NOMO-1 treated with dmso at 0.1 percent for 144 hours (cell line): ENCODE data around the gene MBLAC1.
"Not testable (repeated sequence)": the region's sequence is repeated elsewhere in the genome, so short reads cannot be mapped to it uniquely, and the experiment has no call there.

Experiments used
- DNase-seq: peaks from one replicate; lab custom pipeline; 2025; ENCODE audit not compliant: unreplicated experiment; lab: John Stamatoyannopoulos, UW

Gene MBLAC1

DNA sequence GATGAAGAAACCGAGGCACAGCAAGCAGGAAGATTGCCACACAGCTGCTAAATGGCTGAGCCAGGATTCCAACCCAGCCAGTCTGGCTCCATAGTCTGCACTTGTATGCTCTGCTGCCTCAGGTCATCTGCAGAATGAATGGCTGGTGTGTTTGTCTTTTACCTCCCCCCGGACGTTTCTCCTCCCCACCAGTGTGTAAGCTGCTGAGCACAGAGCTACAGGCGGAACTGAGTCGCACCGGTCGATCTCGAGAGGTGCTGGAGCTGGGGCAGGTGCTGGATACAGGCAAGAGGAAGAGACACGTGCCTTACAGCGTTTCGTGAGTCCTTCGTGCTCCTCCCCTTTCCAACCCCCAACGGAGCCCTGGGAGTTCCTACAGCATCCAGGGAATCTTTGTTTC, 4.7 kb upstream of the MBLAC1 start:
- DNase-seq: no peak

DNA sequence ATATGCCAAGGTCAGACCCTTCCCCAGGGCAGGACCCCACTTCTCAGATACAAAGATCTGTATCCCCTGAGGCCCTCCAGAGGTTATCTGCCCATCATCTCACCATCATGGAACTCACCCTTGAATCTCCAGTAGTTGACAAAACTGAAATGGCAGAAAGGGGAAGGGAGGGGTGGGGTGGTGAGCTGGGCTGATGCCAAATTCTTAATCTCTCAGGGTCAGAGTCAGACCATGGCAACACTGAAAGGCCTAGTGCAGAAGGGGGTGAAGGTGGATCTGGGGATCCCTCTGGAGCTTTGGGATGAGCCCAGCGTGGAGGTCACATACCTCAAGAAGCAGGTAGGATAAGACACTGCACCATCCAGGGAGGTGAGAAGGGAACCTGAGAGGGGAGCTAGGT, 4.2 kb upstream of the MBLAC1 start:
- DNase-seq: no peak

DNA sequence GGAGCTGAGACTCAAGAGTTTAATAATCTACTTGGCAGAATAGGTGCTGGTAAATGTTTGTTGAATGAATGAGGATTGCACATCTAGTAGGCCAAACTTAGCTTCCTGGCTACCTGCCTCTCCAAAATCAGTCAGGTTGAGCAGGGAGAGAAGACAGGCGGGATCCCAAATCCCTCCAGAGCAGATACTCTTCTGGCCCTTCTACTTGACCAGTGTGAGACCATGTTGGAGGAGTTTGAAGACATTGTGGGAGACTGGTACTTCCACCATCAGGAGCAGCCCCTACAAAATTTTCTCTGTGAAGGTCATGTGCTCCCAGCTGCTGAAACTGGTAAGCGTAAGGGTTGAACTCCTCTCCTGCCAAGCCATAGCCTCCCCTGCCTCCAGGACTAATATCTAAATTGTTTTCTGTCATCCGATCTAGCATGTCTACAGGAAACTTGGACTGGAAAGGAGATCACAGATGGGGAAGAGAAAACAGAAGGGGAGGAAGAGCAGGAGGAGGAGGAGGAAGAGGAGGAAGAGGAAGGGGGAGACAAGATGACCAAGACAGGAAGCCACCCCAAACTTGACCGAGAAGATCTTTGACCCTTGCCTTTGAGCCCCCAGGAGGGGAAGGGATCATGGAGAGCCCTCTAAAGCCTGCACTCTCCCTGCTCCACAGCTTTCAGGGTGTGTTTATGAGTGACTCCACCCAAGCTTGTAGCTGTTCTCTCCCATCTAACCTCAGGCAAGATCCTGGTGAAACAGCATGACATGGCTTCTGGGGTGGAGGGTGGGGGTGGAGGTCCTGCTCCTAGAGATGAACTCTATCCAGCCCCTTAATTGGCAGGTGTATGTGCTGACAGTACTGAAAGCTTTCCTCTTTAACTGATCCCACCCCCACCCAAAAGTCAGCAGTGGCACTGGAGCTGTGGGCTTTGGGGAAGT, 2.2 kb upstream of the MBLAC1 start:
- no peak for DNase-seq

DNA sequence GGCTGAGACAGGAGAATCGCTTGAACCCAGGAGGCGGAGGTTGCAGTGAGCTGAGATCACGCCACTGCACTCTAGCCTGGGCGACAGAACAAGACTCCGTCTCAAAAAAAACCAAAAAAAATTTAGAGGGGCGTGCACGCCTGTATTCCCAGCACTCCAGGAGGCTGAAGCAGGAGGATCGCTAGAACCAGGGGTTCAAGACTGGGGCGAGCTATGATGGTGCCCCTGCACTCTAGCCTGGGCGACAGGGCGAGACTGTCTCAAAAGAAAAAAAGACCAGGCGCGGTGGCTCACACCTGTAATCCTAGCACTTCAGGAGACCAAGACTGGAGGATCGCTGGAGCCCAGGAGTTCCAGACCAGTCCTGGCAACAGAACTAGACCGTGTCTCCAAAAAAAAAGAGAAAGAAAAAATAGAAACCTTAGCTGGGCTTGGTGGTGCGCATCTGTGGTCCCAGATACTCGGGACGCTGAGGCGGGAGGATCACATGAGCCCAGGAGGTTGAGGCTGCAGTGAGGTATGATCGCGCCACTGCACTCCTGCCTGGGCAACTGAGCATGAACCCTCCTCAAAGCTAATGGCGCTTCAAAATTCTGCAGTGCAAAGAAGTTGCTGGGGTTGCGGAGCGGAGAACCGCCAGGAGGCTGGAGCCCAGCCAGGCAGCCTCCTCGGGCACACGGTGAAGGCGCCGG, 382 bp upstream of the MBLAC1 start:
- DNase-seq: no peak

DNA sequence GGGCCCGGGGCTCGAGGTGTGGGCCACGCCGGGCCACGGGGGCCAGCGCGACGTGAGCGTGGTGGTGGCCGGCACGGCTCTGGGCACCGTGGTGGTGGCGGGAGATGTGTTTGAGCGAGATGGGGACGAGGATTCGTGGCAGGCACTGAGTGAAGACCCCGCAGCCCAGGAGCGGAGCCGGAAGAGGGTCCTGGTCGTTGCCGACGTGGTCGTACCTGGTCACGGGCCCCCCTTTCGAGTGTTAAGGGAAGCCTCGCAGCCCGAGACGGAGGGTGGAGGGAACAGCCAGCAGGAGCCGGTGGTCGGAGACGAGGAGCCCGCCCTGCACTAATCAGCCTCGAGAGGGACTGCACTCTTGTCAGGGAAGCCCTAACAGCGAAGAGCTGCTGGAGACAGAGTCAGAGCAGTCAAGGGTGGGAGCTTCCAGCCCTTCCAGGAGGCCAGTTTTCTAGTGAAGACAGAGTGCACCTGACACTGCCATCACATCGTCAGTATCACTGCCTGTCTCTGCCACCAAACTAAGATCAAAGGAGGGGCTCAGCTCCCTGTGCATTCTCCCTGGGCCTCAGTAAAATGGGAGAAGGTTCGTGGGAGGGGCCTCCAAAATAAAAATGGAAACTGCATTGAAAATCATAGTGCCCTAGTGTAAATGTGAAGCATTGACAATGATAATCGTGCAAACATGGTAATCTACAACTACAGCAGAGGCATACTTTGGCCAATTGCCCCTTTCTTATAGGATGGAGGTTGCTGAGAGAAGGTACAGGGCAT, 1.3 kb downstream of the MBLAC1 start:
- DNase-seq: peak; percentile 21

DNA sequence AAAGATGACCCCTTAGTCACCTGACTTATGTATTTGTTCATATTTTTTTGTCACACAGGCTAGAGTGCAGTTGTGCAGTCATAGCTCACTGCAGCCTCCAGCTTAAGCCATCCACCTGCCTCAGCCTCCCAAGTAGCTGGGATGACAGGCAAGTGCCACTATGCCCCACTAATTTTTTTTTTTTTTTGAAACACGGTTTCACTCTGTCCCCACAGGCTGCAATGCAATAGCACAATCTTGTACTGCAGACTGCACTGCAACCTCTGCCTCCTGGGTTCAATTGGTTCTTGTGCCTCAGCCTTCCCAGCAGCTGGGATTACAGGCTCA, 1.8 kb downstream of the MBLAC1 start:
- DNase-seq: no peak

DNA sequence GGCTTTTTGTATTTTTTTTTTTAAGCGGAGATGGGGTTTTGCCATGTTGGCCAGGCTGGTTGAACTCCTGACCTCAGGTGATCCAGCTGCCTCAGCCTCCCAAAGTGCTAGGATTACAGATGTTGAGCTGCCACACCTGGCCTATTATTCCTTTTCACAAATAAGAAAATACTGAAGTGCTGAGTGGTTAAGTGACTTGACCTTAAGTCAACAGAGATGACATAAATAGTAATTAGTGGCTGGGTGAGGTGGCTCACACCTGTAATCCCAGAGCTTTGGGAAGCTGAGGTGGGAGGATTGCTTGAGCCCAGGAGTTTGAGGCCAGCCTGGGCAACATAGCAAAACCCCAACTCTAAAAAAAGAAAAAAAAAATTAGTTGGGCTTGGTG, 3.4 kb downstream of the MBLAC1 start:
- not testable (repeated sequence) for DNase-seq

DNA sequence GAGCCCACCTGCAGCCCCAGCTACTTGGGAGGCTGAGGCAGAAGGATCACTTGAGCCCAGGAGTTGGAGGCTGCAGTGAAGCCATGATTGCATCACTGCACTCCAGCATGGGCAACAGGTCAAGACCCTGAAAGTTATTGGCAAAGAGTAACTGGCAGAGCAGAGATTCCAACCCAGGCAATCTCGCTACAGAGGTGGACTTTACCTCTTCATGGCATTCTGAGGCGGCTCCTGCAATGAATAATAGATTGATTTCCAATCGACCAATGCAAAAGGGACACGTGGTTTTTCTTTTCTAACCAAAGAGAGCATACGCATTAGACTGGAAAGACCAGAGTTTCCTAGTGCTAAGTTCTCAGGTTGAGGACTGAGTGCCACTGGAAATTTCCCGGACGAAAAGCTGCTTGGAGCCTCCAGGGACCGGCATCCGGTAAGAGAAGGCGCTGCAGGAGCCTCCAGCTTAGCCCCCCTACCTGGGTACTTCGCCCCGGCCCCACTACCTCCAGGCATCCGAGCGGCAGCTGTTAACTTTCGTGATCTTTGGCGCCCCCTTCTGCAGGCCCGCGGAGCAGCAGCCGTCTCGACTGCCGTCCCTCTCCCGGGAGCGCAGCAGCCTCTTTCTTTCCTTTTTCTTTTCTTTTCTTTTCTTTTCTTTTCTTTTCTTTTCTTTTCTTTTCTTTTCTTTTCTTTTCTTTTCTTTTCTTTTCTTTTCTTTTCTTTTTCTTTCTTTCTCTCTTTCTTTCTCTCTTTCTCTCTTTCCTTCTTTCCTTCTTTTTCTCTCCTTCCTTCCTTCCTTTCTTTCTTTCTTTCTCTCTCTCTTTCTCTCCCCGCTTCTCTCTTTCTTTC, 4.1 kb downstream of the MBLAC1 start:
- DNase-seq: peak; percentile 73

DNA sequence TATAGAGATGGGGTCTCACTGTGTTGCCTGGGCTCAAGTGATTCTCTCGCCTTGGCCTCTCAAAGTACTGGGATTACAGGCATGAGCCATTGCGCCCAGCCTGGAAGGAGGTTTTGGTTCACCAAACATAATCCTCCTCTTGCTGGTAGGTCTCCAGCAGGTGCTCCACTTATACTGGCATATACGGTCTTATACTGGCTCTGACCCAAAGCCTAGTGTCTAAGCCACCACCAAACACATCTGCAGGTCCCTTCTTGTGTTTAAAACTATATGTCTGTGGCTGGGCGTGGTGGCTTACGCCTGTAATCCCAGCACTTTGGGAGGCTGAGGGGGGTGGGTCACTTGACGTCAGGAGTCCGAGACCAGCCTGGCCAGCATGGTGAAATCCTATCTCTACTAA, 5.4 kb downstream of the MBLAC1 start:
- no peak for DNase-seq

DNA sequence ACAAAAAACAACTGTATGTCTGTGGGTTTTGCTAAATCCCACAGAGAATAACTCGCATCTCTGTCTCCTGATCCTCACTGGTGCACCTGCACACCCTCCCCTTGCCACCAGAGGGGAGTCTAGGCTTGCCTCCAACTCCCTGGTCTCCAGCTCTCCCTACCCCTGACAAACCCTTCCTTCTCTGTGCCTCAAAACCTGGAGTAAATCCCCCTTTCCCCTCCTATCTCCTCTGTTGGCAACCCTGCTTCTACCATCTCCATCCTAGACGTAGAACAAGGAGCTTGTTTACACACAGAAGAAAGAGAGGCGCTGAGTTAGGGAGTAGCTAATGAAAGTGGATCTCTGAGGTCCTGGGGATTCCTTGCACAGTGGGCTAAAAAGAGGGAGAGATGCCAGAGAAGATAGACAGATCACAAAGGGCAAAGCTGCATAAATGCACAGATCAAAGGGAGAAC, 6.0 kb downstream of the MBLAC1 start:
- peak; percentile 74 for DNase-seq

DNA sequence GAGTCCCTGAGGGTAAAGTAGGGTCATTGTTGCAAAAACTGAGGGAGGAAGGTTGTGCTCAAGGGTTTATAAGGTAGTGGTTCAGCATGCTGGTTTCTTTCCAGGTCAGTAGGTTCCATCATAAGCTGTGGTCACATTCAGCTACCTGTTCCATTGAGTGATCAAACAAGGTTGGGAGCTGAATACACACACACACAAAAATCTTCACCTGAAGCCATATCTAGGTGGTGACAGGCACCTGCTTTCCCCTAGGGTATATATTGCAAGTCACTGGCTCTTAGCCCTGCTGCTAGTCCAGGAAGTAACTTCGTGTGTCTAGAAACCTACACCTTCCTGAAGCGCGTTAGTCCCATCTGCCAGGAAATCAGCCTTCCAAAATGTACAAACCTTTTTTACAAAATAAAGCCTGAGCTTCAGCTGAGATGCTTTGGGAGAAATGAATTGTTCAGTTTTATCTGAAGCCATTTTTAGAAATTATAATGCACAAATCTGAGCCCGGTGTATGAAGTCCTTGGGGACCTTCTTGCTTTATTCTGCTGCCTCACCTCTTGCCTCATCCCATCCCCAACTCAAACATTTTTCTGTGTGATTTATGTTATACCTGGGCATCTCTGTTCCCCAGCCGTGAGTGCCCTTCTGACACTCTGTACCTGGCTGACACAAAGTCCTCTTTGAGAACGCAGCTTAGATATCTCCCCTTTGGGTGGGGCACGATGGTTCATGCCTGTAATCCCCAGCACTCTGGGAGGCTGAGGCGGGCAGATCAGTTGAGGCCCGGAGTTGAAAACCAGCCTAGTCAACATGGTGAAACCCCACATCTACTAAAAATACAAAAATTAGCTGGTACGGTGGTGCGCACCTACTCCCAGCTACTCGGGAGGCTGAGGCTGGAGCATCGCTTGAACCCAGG, 11.3 kb downstream of the MBLAC1 start:
- DNase-seq: no peak

DNA sequence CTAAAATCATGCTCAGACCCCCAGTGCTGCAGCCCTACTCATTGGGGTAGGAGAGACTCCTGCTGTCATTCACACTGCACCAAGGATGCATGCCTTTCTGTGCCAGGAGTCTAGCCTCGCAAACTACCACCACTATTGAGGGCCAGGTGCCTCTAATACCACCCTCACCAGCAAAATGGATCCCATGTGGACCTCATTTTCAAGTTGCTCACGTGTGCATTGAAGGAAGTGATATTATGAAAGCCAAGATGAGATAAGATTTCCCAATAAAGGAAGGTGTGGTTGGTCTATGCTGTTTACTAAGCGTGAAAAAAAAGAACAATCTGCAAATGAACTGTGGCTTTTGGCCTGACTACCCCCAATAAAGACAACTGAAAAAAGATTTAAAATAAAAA, 14.8 kb downstream of the MBLAC1 start:
- peak; percentile 75 for DNase-seq

DNA sequence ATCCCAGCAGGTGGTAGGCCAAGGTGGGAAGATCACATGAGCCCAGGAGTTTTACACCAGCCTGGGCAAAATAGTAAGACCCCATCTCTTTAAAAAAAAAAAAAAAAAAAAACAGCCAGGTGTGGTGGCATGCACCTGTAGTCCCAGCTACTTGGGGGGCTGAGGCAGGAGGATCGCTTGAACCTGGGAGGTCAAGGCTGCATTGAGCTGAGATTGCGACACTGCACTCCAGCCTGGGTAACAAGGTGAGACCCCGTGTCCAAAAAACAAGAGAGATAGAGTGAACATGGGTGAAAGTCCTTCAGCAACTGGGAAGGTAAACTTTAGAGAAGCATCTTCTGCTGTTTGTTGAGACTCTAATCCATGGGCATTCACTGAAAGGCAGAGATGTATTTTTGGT, 15.7 kb downstream of the MBLAC1 start:
- no peak for DNase-seq

DNA sequence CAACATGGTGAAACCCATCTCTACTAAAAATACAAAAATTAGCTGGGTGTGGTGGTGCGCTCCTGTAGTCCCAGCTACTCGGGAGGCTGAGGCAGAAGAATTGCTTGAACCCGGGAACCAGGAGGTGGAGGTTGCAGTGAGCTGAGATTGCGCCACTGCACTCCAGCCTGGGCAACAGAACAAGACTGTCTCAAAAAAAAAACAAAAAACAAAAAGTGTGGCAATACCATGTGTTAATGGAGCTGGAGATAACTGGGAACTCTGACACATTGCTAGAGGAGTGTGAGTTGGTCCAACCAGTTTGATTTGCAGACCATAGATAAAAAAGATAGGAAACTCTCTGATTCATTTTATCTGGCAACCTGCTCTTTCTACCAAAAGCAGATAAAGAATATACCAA, 19.6 kb downstream of the MBLAC1 start:
- DNase-seq: not testable (repeated sequence)

DNA sequence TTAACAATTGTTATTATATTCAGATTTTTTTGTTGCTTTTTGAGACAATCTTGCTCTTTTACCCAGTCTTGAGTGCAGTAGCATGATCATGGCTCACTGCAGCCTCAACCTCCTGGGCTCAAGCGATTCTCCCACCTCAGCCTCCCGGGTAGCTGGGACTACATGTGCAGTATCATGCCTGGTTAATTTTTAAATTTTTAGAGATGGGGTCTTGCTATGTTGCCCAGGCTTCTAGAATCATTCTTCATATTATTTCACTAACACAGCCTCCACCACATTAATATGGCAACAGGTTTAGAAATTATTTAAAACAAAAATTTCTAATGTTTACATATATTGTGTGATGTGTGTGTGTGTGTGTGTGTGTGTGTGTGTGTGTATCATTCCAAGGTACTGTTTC, 20.5 kb downstream of the MBLAC1 start:
- no peak for DNase-seq

DNA sequence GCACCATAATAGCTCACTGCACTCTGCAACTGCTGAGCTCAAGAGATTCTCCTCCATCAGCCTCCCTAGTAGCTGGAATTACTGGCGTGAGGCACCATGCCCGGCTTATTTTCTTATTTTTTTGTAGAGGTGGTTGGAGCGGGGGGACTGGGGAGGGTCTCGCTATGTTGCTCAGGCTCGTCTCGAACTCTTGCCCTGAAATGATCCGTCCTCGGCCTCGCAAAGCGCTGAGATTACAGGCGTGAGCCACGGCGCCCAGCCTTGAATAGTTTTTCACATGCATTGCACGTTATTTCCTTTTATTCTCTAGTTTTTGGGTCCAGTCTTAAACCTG, 21.4 kb downstream of the MBLAC1 start:
- no peak for DNase-seq

DNA sequence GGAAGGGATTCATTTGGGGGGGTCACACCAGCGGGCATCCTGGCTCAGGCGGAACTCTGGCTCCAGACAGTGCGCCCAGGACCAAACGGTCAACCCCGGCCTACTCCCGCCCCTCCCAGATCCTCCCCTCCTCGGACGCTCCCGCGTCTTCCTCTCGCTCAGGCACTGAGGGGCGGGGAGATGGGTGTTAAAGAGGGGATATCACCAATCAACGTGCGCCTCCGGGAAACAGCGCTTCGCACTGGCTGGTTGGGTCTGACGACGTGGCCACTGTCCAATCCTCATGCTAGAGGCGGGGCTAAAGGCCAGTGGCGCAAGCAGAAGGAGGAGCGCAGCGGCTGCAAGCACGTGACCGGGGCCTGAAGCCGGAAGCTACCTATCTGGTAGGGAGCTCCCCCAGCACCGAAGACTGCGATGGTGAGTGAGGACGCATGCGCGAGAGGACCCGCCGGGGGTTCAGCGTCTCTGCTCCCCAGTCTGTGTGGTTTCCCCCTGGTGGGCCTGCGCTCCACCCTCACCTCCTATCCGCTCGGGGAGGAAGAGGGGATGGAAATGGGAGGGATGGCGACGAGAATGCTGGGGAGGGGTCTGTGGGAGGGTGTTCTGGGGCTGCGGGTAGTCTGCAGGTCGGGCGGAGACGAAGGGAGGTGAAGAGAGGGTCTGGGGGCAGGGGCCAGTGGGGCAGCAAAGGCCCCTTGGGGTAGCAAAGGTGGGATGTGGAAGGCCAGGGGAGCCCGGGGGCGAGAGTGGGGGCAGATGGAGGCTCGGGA, 22.0 kb downstream of the MBLAC1 start, which contains the start of gene LAMTOR4:
TSS of gene LAMTOR4 (plus strand) at position 360 of the 770 bp plus-strand sequence. CDS start at position 415, 55 bp downstream.
- peak; percentile 100 for DNase-seq

DNA sequence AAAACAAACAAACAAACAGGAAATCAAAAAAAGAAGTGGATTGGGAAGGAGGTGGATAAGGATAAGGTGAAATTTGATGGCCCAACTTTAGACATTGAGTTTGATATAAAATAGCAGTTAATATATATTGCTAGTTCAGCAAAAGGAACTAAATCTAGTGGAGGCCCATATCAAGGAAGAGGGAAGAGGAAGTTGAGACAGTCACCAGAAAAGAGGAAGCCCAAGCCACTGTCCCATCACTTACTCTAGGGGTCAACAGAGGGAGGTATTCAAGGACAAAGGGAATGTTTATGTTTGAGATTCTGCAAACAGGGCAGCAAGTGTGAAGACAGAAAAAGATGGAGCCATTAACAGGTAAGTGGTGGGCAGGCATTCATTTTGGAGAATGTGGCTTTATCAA, 25.6 kb downstream of the MBLAC1 start:
- DNase-seq: peak; percentile 94
